ENCODE results near the gene SBF2.

Gene SBF2

DNA sequence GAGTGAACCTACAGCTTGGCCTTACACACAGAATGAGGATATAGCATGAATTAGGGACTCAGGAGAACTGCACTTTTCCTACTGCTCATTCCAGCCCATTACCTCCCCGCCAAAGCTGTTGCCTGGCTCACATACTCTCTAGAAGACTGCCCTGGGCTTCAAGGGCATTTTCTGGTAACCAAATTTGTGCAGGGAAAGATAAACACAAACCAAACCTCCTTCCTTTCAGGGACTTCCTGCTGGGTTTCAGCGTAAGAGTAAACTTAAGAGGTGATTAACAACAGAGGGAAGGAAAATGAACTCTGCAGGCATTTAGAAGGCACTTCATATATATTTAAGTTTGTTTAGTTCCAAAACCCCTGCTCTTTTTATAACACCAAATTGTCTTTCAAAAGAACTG lies 435.2 kb downstream of the SBF2 start:
- TF ChIP-seq CTCF (IDR thresholded peaks at IDR 0.05; ENCODE audit: borderline replicate concordance, insufficient read depth, low read depth, low read length), result no peak
- no peak overlapping the region for H3K4me3 ChIP-seq (ENCODE audit: low read depth, low read length)

GRCh38 chr11:9858218-9858617 lies 435.8 kb downstream of the SBF2 start:
- H3K4me3 ChIP-seq (ENCODE audit: low read depth, low read length), result no peak overlapping the region
- no peak for TF ChIP-seq CTCF (IDR thresholded peaks at IDR 0.05; ENCODE audit: borderline replicate concordance, insufficient read depth, low read depth, low read length)

- TF ChIP-seq CTCF (IDR thresholded peaks at IDR 0.05; ENCODE audit: borderline replicate concordance, insufficient read depth, low read depth, low read length), result no peak
- H3K4me3 ChIP-seq (ENCODE audit: low read depth, low read length), result no peak overlapping the region
These were observed 438.3 kb downstream of the SBF2 start for GRCh38 chr11:9855579-9856287.

DNA sequence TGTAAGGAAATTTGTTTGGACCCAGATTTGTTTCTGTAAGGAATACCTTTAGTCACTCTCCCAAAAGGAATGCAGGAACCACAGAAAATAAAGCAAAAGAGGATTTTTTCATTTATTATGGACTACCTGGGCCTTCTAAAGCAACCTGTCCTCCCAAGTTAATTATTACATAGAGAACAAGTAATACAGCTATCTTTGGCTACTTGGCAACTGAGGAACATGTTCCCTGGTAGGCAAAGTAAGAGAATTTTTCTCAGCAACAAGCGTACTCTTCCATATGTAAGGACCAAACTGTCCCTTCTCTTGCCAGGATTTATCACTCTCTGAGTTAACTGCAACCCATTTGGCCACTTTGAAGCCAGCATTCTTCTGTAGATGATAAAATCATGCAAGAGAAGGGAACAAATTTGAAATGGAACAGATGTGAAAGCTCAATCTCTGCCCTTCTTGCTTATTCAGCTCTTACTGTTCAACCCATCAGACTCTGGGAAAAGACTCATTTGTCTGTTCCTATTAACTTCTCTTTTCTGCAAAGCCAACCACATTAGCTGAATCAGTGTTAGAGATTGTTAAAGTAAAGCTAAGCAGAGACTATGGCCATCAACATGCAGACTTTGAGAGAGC lies 440.0 kb downstream of the SBF2 start:
- no peak for TF ChIP-seq CTCF (IDR thresholded peaks at IDR 0.05; ENCODE audit: borderline replicate concordance, insufficient read depth, low read depth, low read length)
- no peak overlapping the region for H3K4me3 ChIP-seq (ENCODE audit: low read depth, low read length)

DNA sequence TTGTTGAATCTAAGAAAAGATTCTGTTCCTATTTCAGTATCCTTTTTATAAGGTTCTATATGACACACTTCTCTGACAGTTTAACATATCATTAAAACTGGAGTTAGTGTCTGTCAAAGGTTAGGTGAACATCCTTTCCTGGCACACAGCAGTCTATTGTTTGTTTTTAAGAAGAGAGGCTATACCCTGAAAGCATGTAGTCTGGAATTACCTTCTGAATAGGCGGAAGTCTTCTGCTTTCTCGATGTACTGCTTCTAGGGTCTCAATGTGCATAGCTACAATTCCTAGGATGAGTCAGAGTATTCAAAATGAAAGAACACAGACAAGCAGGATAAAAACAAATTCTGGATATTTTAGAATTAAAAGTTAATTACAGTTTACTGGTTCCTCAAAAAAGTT lies 441.6 kb downstream of the SBF2 start:
- no peak for TF ChIP-seq CTCF (IDR thresholded peaks at IDR 0.05; ENCODE audit: borderline replicate concordance, insufficient read depth, low read depth, low read length)

DNA sequence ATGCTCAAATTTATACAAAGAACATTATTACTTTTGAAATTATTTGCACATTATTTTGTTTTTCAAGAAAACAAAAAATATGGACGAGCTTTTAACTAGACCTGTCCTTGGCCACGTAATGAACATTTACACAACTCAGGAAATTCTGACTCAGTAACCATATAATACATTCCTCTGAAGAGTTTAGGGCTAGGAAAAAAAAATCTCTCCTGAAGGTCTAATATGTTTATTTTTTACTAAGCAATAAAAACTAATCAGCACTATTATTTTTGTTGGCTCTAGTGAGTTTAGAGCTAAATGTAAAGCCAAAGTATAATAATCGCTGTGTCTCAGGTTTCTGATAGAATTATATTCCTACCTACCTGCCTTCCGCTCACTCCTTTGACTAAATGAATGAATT lies 442.7 kb downstream of the SBF2 start:
- no peak for TF ChIP-seq CTCF (IDR thresholded peaks at IDR 0.05; ENCODE audit: borderline replicate concordance, insufficient read depth, low read depth, low read length)
- no peak overlapping the region for H3K4me3 ChIP-seq (ENCODE audit: low read depth, low read length)

More for the DNA sequence above, 441.6 kb downstream of the SBF2 start:
- no peak overlapping the region for H3K4me3 ChIP-seq (ENCODE audit: low read depth, low read length)
